Measurements from ENCODE around the gene GSX1.

GSX1 gene

GRCh38 chr13:27833206-27833605, 40.9 kb downstream of the GSX1 start:
- DNase-seq (ENCODE audit: low read depth): no peak

- DNase-seq (ENCODE audit: low read depth): no peak
Measured at GRCh38 chr13:27834095-27834494, 41.8 kb downstream of the GSX1 start.

GRCh38 chr13:27835799-27836198, 43.5 kb downstream of the GSX1 start:
- no peak for DNase-seq (ENCODE audit: low read depth)

GRCh38 chr13:27839809-27840467, 47.7 kb downstream of the GSX1 start:
- DNase-seq (ENCODE audit: low read depth): no peak

- DNase-seq (ENCODE audit: low read depth): no peak
Measured at GRCh38 chr13:27842571-27842970, 50.3 kb downstream of the GSX1 start.
